GM19467 (cell line): Measurements from ENCODE around the gene KREMEN2.
A peak's percentile ranks its signal among the peaks of the same experiment; 100 is the strongest.

Experiments
- ATAC-seq: cut with Tn5 transposase; IDR thresholded peaks from one replicate; pipeline ENCODE4 v1.9.1; 2021; ENCODE audit warnings: mild to moderate bottlenecking, moderate library complexity; ENCODE audit not compliant: unreplicated experiment

Gene KREMEN2

DNA sequence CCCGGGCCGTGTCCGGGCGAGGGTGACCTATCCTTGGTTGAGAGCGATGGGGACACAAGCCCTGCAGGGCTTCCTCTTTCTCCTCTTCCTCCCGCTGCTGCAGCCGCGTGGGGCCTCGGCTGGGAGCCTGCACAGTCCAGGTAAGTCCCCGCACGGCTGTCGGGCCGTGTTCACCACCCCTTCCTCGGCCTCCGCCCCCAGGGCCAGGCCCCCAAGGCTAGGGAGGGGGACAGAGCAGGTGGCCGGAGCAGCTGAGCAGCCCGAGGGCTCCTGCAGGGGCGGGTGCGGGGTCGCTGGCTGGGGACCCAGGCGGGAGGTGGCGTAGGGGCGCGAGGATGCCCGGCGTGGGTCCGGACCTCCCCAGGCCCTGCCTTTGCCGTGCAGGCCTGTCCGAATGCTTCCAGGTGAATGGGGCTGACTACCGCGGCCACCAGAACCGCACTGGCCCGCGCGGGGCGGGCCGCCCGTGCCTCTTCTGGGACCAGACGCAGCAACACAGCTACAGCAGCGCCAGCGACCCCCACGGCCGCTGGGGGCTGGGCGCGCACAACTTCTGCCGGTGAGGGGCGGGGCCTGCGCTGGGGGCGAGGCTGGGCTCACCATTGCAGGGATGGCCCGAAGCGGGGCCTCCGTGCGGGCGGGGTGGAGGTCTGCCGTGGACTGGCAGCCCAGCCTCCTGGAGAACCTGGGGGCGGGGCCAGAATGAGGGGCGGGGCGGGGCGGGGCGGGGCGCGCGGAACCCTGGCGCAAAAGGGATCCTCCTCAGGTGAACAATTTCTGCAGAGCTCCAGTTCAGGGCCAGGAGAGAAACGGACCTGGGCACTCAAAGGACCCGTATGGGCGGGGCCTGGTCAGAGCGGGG, 631 bp downstream of the KREMEN2 start:
- ATAC-seq: no peak

DNA sequence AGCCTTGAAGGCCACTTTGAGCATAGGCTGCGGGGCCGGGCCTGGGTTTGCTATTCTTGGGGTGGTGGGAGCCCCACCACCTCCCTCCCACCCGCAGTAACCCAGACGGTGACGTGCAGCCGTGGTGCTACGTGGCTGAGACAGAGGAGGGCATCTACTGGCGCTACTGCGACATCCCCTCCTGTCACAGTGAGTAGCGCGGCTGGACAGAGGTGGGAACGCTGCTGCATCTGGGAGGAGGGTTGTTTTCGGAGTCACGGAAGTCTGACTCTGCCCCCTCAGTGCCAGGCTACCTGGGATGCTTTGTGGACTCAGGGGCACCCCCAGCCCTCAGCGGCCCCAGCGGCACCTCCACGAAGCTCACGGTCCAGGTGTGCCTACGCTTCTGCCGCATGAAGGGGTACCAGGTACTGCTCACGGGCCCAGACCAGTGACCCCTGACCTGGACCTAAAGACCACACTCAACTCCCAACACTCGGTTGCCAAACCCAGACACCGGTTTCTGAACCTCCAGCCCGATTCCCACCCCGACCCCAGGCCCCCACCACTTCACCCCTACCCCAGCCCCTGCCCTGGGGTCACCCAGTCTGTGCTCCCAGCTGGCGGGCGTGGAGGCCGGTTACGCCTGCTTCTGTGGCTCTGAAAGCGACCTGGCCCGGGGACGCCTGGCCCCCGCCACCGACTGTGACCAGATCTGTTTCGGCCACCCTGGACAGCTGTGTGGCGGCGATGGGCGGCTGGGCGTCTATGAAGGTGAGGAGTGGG, 2.1 kb downstream of the KREMEN2 start:
- no peak for ATAC-seq

DNA sequence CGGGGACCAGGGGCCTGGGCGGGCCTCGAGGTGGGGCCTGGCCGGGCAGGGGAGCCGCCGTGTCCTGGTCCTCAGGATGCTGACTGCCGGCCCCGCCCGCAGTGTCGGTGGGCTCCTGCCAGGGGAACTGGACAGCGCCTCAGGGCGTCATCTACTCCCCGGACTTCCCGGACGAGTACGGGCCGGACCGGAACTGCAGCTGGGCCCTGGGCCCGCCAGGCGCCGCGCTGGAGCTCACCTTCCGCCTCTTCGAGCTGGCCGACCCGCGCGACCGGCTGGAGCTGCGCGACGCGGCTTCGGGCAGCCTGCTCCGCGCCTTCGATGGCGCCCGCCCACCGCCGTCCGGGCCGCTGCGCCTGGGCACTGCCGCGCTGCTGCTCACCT, 2.7 kb downstream of the KREMEN2 start:
- no peak for ATAC-seq

DNA sequence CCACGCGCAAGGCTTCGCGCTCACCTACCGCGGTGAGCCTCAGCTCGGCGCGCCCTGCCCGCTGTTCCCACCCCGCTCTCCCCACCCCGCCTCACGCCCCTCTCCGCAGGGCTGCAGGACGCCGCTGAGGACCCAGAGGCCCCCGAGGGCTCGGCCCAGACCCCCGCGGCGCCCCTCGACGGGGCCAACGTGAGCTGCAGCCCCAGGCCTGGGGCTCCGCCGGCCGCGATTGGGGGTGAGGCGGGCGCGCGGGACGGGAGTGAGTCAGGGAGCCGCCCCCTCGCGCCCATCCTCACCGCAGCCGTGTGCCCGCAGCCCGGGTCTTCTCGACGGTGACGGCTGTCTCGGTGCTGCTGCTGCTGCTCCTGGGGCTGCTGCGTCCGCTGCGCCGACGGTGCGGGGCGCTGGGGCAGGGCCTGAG, 3.1 kb downstream of the KREMEN2 start:
- ATAC-seq: no peak

DNA sequence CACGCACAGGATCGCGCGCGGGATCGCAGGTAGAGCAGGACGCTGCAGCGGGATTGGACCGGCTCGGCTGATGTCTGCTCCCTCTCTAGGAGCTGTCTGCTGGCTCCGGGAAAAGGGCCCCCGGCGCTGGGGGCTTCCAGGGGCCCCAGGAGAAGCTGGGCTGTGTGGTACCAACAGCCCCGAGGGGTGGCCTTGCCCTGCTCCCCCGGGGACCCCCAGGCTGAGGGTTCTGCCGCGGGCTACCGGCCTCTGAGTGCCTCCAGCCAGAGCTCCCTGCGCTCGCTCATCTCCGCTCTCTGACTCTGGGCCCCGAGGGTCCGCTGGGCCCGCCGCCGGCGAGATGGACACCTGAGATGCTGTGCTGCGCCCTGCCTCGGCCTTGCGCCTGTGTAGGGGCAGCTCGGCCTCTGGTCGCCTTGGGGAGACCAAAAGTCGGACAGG, 3.7 kb downstream of the KREMEN2 start:
- ATAC-seq: no peak

DNA sequence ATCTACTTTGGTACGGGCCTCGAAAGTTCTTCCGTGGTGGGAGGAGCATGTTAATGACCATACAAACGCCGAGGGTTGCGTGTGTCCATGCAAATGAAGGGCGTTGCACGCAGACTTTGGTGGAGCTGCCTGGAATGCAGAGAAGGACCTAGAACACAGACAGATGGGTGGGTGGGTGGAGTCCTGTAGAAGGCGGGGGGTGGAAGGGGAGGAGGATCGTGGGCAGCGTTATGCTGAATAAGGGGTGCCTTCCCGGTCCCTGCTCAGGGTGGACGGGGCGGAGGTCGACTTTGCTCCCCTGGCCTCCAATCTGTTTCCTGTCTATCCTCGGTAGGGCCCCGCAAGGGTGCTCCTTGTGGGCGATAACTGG, 4.3 kb downstream of the KREMEN2 start:
- ATAC-seq: no peak

DNA sequence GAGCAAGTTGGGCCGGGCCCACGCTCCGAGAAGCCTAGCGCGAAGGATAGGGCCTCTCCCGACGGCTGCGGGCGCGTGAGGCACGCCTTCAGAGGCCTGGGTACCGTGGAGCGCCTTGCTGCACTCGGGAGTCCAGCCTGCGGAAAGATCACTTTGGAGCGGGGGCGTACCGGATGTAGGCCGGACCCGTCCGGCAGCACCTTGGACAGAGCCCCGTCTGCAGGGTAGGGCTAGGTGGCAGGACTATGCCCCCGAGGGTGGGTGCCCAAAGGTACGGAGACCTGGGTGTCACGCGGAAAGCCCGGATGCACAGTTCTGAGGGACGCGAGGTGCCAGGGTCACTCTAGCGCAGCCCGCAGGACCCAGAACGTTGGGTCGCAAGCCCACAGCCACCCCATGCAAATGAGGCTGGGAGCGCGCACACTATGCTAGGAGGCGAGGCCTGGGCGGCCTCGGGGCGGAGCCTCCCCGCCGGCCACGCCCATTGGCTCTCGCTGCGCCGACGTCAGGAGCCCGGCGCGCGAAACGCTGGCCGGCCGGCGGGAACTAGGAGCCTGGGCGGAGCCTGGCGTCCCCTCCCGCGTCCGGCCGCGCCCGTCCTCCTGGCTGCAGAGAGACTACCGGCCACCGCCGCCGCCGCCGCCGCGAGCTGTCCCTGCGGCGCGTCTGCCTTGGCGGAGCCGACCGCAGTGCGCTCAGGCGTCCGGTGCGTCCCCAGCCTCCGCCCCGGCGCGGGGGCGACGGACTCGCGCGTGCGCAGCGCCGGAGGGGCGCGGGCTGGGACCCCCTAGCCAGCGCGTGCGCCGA, 4.9 kb downstream of the KREMEN2 start, which contains the start of gene PAQR4:
TSS of gene PAQR4 (plus strand) at position 611 of the 807 bp plus-strand sequence. CDS start 327 bp downstream, outside the sequence.
- peak; percentile 61 for ATAC-seq

DNA sequence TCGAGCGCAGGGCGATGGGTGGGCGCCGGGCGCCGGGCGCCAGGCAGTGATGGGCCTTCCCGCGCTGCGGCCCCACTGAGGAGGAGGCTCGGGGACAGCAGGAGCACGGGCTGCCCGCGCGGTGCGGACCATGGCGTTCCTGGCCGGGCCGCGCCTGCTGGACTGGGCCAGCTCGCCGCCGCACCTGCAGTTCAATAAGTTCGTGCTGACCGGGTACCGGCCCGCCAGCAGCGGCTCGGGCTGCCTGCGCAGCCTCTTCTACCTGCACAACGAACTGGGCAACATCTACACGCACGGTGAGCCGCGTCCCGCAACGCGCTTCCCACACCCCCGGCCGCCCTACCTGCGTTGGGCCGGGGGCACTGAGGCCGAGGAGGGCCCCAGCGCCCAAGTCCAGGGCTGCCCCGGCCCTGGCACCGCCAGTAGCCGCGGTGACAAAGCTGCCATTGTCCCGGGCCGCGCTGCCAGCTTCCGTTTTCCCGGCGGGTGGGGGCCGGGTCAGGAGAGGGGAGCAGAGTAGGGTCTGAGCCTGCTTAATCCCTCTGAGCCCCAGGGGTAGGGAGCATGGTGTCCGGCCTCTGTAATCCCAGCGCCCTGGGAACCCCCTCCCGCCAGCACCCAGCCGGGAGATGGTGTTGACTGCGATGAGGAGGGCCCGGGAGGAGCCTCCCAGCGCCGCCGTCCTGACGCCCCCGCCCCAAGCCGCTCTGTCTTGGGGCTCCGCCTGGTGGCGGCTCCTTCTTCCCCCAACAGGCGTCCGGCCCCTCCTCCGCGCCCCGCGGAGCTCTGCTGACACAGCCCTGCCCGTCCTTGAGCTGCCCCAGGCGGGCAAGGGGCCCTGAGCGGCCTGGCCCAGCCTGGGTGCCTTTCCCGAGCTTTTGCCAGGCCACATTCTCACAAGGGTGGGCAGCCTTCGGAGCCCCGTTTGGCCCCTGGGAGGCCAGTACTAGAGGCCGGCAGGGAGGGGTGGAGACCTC, 5.8 kb downstream of the KREMEN2 start:
- peak; percentile 30 for ATAC-seq

DNA sequence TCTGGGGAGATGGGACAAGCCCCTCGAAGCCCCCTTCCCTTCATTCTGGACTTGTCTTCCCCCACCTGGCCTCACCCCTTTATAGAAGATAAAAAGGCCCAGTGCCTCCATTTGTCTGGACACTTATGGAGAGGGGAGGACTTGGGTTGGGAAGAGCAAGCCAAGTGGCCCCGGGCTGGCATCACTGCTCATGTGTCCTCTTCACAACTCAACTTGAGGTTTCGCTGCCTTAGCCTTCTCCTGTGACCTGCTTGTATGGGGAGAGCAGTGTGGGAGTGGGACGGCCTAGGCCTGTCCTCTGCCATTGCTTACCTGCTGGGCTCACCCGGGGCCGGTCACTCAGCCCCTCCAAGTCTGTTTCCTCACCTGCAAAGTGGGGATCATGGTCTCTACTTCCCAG, 6.5 kb downstream of the KREMEN2 start:
- ATAC-seq: no peak

DNA sequence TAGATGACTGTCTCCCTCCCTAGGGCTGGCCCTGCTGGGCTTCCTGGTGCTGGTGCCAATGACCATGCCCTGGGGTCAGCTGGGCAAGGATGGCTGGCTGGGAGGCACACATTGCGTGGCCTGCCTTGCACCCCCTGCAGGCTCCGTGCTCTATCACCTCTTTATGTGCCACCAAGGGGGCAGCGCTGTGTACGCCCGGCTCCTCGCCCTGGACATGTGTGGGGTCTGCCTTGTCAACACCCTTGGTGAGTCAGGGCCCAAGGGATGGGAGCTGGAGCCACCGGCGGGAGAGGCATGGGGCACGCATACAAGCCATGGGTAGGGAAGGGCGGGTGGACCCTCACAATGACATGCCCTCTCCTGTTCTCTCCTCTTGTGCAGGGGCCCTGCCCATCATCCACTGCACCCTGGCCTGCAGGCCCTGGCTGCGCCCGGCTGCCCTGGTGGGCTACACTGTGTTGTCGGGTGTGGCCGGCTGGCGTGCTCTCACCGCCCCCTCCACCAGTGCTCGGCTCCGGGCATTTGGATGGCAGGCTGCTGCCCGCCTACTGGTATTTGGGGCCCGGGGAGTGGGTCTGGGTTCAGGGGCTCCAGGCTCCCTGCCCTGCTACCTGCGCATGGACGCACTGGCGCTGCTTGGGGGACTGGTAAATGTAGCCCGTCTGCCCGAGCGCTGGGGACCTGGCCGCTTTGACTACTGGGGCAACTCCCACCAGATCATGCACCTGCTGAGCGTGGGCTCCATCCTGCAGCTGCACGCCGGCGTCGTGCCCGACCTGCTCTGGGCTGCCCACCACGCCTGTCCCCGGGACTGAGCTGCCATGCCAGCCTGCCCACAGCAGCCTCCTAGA, 7.3 kb downstream of the KREMEN2 start:
- ATAC-seq: no peak

DNA sequence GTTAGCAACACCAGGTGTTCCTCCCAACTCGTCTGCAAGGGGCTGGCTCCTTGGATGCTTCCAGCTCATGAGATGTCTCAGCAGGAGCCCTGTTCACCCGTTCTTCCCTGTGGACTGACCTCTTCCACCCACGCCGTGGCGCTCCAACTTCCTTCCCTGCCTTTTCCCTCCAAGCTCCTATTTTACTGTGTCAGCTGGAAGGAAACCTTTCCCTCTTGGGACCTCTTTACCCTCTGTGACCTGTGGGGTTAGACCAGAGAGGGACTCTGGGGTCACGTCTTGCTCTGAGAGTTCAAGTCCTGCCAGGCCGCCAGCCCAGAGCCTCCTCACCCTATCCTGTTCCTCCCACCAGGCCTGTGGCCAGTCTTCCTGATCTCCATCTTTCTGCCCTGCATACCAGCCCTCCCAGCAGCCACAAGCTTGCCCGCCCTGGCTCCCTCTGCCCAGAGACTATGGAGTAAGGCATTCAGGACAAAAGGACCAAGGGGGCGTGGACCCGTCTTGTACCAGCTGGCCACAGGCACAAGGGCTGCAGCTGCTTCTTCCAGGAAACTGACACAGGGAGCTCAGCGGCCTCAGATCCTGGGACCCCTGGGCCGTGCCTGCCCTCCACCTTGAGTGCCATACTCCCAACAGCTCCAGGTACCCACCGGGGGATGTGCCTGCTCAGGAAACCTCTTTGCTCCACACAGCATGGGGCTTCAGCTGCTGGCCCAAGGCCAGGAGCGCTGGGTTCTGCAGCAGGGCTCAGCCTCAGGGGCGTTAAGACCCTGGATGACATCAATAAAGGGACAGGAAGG, 8.1 kb downstream of the KREMEN2 start:
- no peak for ATAC-seq

DNA sequence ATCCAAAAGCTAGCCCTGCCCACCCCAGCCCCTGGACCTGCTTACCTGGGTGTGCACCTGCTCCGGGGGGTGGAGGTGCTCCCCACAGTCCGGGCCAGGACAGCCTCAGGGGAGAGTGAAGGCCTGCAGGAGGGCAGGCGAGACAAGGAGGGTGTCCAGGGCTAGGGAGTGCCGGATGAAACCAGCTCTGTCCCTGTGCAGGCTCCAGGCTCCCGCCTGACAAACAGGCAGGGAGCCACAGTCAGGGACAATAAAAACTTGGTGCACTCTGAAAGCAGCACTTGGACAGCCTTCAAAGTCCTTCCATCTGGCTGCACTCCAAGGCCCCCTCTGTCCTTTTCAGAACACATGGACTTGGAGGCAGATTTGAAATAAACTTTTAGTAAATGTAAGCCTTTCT, 9.0 kb downstream of the KREMEN2 start:
- ATAC-seq: no peak

DNA sequence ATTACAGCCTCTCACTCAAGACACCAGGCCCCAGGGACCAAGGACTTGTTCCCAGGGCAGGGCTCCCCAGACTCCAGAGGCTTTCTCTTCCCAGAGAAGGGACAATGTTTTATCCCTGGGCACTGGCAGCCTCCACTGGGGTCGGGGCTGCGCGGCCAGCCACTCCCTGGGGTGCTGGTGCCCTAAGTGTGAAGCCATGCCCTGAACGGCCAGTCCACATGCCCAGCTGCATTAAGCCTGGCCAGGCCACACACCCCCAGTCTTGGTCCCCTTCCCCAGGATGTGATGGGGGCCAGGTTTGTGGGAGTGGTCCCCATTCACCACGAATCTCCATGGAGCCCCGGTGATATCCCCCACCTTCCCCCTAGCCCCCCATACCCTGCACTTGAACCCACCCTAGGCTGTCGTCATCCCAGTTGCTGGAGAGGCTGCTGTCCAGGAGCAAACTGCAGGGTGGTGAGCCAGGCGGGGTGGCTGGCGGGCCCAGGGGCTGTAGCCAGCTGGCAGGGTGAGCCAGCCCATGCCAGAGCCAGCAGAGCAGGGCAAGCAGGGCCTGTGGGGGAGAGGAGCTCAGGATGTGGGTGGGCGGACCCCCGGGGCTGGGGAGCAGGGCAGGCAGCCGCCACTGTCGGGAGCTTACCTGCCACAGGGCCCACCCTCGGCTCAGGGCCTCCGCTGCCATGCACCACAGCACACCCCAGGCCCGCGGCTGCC, 9.7 kb downstream of the KREMEN2 start:
- ATAC-seq: no peak

DNA sequence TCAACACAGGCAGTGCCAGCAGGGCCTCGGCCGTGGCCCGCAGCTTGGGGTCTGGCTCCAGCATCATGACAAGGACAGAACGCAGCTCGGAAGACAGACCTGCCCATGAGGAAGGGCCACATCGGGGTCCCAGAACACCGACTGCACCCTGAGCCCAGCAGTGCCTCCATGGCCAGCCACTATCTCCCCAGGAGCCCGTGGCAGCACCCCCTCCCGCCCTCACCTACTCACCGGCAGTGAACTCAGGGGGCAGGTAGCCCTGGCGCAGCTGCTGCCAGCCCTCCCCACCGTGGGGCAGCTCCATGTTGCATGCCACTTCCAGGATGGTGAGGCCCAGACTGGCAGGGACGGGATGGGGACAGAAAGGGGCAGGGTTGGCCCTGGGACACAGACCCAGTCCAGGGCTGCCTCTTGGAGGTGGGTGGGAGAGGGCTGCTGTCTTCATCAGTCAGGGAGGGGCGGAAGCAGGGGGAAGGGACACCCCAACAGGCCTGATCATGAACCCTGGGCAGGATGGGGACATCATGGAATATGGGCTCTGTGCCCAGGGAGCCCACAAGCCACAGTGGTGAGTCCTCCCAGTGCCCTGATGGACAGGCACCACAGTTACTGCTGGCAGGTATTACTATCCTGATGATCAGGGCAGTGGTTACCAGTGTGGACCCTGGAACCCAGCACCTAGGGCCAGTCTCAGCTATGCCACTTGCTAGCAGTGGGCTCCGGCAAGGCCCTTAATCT, 10.4 kb downstream of the KREMEN2 start:
- no peak for ATAC-seq

DNA sequence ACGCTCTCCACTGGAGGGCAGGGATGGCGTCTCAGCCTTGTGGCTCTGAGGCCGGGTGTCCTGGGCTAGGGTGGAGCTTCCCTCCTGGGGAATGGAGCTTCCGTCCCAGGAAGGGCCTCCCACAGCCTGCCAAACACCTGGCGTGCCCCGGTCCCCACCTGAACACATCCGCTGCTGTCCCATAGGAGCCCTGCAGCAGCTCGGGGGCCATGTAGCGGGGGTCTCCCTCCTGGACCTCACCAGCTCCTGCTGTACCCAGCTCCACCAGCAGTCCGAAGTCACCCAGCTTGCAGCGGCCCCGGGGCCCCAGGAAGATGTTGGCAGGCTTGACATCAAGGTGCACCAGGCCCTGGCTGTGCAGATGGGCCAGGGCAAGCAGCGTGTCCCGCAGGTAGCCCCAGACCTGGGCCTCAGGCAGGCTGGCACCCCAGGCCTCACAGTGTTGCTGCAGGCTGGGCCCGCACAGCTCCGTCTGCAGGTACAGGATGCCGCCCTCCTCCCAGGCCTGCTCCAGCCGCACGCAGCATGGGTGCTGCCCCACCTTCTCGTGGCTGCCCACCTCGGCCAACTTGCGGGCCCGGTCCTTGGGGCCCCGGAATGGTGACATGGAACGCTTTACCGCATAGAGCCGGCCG, 11.2 kb downstream of the KREMEN2 start:
- no peak for ATAC-seq

DNA sequence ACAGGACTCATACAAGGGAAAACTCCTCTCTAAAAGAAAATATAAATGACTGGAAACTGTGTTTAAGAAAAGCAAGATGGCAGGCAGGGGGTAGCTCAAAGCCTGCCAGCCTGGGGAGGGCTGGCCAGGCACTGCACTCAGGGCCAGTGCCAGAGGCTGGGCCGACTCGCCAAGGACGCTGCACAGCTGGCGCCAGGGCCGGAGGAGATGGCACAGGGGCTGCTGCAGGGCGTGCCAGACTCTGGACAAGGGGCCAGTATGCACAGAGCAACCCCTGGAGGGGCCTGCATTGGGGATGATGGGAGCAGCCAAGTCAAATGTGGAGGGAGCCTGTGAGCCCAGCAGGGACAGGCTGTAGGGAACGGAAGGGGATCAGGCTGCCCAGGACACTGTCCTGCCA, 12.1 kb downstream of the KREMEN2 start:
- no peak for ATAC-seq

DNA sequence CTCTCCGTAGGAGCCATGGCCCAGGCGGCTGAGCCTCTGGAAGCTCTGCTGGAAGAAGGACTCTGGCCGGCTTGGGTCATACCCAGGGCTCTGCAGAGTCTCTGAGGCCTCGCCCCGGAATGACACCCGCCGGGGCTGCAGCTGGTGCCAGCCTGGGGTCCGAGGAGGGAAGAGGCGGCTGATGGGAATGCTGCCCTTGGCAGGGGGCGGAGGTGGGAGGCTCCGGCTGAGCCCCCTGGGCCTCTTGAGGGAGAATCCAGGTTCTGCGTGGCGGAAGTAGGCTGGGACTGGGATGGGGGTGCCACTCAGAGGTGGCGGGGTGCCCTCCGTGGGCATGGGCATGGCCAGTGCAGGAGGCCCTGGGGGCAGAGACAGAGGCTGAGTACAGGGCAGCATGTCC, 12.6 kb downstream of the KREMEN2 start:
- no peak for ATAC-seq
